ENCODE measurements around the gene SUPT6H.
"Not testable (repeated sequence)": the region's sequence is repeated elsewhere in the genome, so short reads cannot be mapped to it uniquely, and the experiment has no call there.

The SUPT6H gene

DNA sequence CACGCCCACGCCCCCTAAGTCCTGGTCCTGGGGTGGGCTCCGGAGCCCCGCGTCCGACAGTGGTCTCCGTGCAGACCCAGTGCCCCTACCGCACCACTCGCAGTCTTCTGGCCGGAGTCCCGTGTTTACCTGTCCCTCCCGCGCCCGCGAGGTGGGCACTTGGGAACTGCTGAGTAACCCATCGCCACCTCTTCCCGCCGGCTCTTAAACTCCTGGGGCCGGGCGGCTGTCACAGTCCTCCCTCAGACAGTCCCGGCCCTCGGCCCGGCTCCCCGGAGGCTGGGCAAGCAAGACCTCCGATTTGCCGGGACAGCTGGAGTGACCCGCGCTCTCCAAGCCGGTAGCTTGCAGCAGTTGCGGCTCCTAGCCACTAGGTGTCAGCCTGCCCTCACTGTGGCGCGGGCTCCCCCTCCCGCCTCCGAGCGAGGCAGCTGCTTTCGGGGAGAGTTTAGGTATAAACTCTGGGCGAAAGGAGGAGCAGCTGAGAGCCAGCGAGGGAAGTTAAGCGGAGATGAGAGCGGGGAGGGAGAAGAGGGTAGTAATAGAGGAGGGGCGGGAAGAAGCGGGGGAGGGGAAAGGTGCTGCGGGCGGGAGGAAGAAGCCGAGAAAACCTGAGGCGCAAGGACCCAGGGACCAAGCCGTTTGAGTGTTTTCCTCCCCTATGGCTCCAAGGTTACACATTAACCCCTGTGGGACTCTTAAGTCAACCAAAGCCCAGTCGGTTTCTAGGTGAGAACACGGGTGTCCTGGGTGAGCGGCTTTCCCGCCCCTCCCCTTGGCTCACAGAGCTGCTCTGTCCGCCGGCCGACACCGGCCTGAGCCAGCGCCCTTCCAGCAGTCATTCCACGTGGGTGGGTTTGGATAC lies 64.9 kb downstream of the SUPT6H start:
- peak; percentile 98 for DNase-seq
- in situ Hi-C loops (cut with MboI; ENCODE audit: low pct_unique_long_range_greater_than_20kb, low sequenced_read_pairs), result loop anchor here (25.0 kb wide), 1 partner anchor 385 kb away; no protein-coding TSS in a partner anchor

DNA sequence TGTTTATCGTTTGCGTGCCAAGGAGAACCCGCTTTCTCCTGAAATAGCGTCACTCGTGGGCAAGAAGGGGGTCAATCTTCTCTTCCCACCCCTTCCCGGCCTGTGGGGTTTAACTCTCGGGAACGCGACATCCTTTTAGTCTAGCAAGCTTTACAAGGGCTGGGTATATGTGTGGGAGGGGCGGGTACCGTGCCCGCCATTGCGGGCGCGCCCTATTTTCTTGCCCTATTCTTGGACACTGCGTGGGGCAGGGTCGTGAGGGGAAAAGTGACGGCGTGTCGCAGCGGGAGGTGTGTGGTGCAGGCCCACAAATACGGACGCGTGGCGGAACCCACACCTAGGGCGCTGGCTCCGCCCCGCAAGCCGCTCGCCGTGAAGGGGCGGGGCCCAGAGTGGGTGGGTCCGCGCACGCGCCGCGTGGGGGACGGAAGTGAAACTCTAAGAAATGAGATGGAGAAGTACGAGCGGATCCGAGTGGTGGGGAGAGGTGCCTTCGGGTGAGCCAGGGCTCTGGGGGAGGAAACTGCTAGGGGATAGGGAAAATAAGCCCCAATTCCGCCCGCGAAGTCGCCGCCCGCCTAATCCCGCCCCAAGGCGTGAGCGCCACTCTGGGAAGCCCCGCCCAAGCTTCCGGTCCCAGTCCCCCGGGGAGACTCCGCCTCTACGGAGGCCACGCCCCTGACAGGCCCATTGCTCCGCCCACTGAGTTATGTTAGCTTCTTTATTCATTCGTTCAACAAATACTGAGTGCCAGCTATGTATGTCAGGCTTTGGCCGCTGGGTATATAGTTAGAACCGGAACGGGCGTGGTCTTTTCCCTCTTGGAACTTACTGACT lies 66.6 kb downstream of the SUPT6H start, which contains the start of gene NEK8:
Gene NEK8 (plus strand): TSS at position 425 of the 837 bp plus-strand sequence. CDS start 26 bp downstream, at position 451.
- in situ Hi-C loops (cut with MboI; ENCODE audit: low pct_unique_long_range_greater_than_20kb, low sequenced_read_pairs), result loop anchor here (25.0 kb wide), 1 partner anchor 384 kb away; no protein-coding TSS in a partner anchor
- DNase-seq, result peak; percentile 96

DNA sequence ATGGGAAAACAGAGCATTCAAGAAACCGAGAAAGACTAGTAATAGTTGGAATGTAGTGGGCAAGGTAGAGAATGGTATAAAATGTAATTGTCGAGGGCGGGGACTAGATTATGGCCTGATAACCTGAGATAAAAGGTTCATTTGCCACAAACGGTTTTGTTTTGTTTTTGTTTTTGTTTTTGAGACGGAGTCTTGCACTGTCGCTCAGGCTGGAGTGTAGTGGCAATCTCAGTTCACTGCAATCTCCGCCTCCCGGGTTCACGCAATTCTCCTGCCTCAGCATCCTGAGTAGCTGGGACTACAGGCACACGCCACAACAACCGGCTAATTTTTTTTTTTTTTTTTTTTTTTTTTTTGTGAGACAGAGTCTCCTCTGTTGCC lies 67.9 kb downstream of the SUPT6H start:
- no peak for DNase-seq
- in situ Hi-C loops (cut with MboI; ENCODE audit: low pct_unique_long_range_greater_than_20kb, low sequenced_read_pairs), result loop anchor here (25.0 kb wide), 1 partner anchor 382 kb away; no protein-coding TSS in a partner anchor

DNA sequence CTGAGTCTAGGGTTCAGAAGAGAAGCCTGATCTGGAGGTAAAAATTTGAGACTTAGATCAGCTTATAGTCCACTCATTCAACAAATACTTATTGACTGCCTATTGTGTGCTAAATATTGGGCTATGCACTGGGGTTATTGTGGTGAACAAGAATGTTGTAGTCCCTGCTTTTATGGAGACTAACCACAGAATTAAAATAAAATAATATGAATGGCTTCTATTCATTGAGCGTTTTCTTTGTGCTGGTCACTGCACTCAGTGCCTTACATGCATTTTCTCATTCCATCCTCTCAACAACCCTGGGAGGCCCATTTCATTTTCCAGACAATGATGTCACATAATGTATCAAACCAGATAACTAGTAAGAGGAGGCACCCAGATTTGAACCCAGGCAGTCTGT lies 71.3 kb downstream of the SUPT6H start:
- no peak for DNase-seq
- in situ Hi-C loops (cut with MboI; ENCODE audit: low pct_unique_long_range_greater_than_20kb, low sequenced_read_pairs), result loop anchor here (25.0 kb wide), 1 partner anchor 379 kb away; no protein-coding TSS in a partner anchor

DNA sequence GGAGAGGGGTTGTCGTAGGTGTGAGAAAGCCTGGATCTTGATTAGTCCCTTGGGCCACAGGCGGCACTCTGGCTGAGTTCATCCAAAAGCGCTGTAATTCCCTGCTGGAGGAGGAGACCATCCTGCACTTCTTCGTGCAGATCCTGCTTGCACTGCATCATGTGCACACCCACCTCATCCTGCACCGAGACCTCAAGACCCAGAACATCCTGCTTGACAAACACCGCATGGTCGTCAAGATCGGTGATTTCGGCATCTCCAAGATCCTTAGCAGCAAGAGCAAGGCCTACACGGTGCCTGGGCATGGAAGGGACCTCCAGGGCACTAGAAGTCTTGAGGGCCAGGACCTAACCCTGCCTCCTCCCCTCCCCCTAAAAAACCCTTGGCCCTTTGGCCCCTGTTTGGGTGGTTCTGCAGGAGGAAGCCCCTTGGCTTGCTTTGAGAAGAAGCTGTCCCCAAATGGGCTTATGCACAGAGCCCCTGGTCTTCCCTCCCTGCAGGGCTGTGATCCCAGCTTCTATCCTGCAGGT lies 72.8 kb downstream of the SUPT6H start:
- in situ Hi-C loops (cut with MboI; ENCODE audit: low pct_unique_long_range_greater_than_20kb, low sequenced_read_pairs), result loop anchor here (25.0 kb wide), 1 partner anchor 378 kb away; no protein-coding TSS in a partner anchor
- DNase-seq, result no peak

DNA sequence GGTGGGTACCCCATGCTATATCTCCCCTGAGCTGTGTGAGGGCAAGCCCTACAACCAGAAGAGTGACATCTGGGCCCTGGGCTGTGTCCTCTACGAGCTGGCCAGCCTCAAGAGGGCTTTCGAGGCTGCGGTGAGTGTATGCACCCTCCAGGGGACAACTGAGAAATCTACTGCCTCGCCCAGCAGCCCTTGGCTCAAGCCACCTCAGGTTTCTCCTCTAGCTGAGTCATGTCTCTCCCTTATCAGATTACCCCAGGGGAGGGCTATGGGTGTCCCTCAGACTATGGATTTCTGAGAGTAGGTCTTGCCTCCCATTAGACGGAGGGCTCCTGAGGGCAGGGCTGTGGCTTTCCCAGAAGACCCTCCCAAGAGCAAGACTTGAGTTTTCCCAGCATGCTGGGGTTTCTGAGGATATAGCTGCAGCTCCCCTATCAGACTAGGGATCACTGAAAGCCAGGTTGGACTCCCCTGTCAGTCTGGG lies 73.3 kb downstream of the SUPT6H start:
- DNase-seq, result no peak
- in situ Hi-C loops (cut with MboI; ENCODE audit: low pct_unique_long_range_greater_than_20kb, low sequenced_read_pairs), result loop anchor here (25.0 kb wide), 1 partner anchor 377 kb away; no protein-coding TSS in a partner anchor

DNA sequence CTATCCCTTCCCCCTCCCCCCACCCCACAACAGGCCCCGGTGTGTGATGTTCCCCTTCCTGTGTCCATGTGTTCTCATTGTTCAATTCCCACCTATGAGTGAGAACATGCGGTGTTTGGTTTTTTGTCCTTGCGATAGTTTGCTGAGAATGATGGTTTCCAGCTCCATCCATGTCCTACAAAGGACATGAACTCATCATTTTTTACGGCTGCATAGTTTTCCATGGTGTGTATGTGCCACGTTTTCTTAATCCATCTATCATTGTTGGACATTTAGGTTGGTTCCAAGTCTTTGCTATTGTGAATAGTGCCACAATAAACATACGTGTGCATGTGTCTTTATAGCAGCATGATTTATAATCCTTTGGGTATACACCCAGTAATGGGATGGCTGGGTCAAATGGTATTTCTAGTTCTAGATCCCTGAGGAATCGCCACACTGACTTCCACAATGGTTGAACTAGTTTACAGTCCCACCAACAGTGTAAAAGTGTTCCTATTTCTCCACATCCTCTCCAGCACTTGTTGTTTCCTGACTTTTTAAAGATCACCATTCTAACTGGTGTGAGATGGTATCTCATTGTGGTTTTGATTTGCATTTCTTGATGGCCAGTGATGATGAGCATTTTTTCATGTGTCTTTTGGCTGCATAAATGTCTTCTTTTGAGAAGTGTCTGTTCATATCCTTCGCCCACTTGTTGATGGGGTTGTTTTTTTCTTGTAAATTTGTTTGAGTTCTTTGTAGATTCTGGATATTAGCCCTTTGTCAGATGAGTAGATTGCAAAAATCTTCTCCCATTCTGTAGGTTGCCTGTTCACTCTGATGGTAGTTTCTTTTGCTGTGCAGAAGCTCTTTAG lies 74.1 kb downstream of the SUPT6H start:
- in situ Hi-C loops (cut with MboI; ENCODE audit: low pct_unique_long_range_greater_than_20kb, low sequenced_read_pairs), result loop anchor here (25.0 kb wide), 1 partner anchor 376 kb away; no protein-coding TSS in a partner anchor
- DNase-seq, result not testable (repeated sequence)

DNA sequence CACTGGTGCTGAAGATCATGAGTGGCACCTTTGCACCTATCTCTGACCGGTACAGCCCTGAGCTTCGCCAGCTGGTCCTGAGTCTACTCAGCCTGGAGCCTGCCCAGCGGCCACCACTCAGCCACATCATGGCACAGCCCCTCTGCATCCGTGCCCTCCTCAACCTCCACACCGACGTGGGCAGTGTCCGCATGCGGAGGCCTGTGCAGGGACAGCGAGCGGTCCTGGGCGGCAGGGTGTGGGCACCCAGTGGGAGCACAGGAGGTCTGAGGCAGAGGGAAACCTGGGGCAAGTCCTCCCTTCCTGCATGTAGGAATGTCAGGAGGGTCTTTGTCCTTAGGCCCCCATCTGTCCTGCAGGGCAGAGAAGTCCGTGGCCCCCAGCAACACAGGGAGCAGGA lies 75.3 kb downstream of the SUPT6H start:
- no peak for DNase-seq
- in situ Hi-C loops (cut with MboI; ENCODE audit: low pct_unique_long_range_greater_than_20kb, low sequenced_read_pairs), result loop anchor here (25.0 kb wide), 1 partner anchor 375 kb away; no protein-coding TSS in a partner anchor

DNA sequence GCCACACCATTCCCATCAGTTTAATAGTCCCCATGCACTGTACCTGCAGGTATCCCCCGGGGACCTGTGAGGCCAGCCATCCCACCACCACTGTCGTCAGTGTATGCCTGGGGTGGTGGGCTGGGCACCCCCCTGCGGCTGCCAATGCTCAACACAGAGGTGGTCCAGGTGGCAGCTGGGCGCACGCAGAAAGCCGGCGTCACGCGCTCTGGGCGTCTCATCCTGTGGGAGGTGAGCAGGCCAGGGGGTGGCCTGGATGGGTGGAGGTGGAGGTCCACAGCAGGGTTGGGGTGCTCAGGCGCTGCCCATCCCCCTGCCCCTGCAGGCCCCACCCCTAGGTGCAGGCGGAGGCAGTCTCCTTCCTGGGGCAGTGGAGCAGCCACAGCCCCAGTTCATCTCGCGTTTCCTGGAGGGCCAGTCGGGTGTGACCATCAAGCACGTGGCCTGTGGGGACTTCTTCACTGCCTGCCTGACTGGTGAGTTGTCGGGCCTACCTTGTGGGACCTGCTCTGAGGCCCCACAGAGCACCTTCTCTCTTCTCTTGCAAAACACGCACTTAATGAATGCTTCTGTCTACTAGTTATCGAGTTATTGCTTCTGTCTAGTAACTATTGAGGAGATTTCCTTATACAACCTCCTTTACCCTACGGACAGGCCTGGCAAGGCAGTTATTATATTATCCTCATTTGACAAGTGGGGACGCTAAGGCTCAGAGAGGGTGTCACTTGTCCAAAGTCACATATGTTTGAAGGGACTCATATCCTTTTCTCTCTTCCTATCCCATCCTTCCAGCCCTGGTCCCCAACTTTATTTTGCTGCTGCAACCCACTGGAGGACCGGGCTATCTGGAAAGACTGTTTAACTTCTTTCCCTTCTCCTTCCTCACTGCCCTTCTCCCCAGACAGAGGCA lies 76.0 kb downstream of the SUPT6H start:
- peak; percentile 43 for DNase-seq
- in situ Hi-C loops (cut with MboI; ENCODE audit: low pct_unique_long_range_greater_than_20kb, low sequenced_read_pairs), result loop anchor here (25.0 kb wide), 1 partner anchor 374 kb away; no protein-coding TSS in a partner anchor

DNA sequence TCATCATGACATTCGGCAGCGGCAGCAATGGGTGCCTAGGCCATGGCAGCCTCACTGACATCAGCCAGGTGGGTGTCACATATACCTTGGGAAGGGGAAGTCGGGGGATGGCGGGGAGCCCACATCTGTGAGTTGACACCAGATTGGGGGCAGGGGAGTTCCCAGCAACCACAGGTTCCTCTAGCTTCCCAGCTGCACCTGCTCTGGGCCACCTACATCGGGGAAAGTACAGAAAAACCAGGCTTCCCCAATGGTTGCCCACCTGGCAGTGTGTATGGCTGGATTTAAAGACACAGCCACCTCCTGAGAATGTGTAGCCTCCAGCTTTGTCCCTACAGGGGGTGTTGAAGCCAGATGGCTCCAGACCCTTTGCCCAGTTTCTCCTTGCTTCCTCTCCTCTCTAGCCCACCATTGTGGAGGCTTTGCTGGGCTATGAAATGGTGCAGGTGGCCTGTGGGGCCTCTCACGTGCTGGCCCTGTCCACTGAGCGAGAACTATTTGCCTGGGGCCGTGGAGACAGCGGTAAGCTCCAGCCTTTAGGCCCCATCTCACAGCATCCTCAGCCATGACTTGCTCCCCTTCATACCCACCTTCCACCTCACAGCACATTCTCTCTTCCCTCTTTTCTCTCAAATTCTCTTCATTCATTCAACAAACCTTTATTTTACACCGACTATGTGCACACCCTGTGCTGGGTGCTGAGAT lies 76.8 kb downstream of the SUPT6H start:
- no peak for DNase-seq
- in situ Hi-C loops (cut with MboI; ENCODE audit: low pct_unique_long_range_greater_than_20kb, low sequenced_read_pairs), result loop anchor here (25.0 kb wide), 1 partner anchor 373 kb away; no protein-coding TSS in a partner anchor

DNA sequence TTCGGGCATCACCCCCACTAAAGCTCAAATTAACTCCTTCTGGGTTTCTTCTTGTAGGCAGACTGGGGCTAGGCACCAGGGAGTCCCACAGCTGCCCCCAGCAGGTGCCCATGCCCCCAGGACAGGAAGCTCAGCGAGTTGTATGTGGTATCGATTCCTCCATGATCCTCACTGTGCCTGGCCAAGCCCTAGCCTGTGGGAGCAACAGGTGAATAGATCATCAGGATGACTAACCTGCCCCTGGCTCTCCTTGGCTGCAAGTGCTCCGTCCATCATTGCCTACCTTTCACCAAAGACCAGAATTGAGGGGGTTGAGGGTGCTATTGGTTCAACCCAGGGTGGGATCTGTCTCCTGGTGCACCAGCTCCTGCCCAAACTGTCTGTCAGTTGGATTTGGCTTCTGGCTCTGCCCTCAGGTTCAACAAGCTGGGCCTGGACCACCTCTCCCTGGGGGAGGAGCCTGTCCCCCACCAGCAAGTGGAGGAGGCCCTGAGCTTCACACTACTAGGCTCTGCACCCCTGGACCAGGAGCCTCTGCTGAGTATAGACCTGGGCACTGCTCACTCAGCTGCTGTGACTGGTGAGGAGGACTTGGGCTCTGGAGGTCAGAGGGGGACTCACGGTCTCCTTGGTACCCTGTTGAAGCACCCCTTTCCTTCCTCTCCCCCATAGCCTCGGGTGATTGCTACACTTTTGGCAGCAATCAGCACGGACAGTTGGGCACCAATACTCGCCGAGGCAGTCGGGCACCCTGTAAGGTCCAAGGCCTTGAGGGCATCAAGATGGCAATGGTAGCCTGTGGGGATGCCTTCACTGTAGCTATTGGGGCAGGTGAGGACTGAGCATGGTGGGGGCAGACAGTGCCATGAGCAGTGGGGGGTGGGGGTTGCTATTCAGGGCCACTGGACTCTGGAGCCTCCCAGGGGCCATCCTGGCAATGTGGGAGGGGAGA lies 78.7 kb downstream of the SUPT6H start:
- in situ Hi-C loops (cut with MboI; ENCODE audit: low pct_unique_long_range_greater_than_20kb, low sequenced_read_pairs), result loop anchor here (25.0 kb wide), 1 partner anchor 372 kb away; no protein-coding TSS in a partner anchor

DNA sequence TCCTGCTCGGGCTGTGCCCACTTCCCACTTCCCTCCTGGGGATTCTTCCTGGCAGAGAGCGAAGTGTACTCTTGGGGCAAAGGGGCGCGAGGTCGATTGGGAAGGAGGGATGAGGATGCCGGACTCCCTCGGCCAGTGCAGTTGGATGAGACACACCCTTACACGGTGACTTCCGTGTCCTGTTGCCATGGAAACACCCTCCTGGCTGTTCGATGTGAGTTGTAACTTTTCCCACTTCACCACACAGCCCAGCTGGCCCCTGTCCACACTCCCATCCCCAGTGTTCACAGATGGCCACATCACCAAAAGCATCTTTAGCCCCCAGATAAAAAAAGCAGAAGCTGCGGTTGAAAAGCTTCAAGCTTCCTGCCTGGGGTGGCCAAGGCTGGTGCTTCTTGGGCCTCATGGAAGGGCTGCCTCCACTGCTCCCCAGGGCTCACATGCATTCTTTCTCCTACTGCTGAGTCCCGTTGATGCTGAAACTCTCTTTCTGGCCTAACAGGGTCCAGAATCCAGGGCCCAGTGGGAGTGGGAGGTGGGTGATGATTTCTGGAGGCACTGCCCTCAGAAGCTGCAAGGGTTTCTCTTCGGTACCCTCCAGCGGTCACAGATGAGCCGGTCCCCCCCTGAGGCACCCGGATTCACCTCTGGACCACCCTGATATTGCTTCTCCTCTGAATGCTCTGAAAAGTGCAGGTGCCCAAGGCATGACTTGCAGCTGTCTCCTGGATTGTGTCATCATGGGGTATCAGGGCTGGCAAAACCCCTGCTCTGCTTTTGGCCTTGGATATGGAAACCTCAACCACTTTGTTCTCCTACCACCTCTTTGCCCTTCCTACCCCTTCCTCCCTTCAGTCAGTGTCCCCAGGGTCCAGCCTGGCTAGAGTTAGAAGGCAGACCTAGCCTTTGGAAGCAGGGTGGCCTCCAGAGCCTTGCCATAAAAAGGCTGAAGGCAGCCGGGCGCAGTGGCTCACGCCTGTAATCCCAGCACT lies 79.6 kb downstream of the SUPT6H start:
- in situ Hi-C loops (cut with MboI; ENCODE audit: low pct_unique_long_range_greater_than_20kb, low sequenced_read_pairs), result loop anchor here (25.0 kb wide), 1 partner anchor 371 kb away; no protein-coding TSS in a partner anchor

More for the DNA sequence above, 78.7 kb downstream of the SUPT6H start:
- no peak for DNase-seq

DNA sequence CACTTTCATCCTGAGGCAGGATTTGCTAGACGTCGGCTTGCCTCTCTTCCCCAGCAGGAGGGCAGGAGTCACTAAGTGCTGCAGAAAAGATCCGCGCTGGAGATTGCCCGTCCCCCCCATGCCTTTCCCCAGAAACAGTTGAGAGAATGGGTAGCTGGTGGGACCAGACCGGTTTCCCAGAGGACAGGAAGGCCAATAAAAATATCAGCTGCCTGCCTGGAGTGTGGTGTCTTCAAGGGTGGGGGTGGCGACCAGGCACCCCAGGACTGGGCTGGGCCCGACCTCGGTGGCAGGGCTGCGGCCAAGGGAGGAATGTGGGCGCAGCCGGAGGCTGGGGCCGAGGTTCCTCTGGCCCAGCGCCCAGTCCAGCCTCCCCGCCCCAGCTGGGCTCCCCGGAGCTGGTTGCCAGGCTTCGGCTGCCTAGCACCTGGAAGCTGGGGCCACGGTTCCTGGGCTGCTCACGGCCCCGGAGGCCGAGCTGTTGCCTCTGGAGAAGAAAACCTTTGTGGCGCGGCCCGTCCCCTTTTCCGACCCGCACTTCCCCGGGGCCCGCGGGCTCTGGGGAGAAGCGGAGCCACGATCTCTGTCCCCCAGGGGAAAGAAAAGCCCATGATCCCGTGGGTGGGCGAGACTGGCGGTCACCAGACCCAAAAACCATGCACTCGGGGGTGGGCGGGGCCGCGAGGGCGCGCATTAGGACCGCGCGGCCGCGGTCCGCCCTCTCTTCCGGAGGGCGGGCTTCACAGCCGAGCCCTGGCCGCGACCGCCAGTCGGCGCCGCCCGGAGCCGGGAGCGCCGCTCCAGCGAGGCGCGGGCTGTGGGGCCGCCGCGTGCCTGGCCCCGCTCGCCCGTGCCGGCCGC lies 81.5 kb downstream of the SUPT6H start, which contains the start of gene TRAF4:
Gene TRAF4 (plus strand): TSS at position 769 of the 861 bp plus-strand sequence. CDS start 102 bp downstream, outside the sequence.
- DNase-seq, result peak; percentile 90

More for the DNA sequence above, 79.6 kb downstream of the SUPT6H start:
- peak; percentile 96 for DNase-seq

More for the DNA sequence above, 81.5 kb downstream of the SUPT6H start, which contains the start of gene TRAF4:
- in situ Hi-C loops (cut with MboI; ENCODE audit: low pct_unique_long_range_greater_than_20kb, low sequenced_read_pairs), result loop anchor here (25.0 kb wide), 1 partner anchor 369 kb away; no protein-coding TSS in a partner anchor

Measured in KBM-7 (cell line).